GM12875 (cell line): Measurements from ENCODE around the gene LYPD1.

Experiments used
- H3K4me3 ChIP-seq: one replicate; pipeline ENCODE4 v1.5.1; 2011; ENCODE audit warnings: low read depth, low read length, control low read depth
- TF ChIP-seq, protein P1 (sequence below): IDR thresholded peaks from 2 replicates; pipeline ENCODE4 v1.5.1; 2011; ENCODE audit warnings: low read depth, mild to moderate bottlenecking, control low read depth, inconsistent platforms, low read length, moderate library complexity, borderline replicate concordance; ENCODE audit not compliant: insufficient read depth

The LYPD1 gene

GRCh38 chr2:132697556-132698205 is 27.7 kb upstream of the LYPD1 start:
- H3K4me3 ChIP-seq, result no peak overlapping the region
- TF ChIP-seq, protein P1, sequence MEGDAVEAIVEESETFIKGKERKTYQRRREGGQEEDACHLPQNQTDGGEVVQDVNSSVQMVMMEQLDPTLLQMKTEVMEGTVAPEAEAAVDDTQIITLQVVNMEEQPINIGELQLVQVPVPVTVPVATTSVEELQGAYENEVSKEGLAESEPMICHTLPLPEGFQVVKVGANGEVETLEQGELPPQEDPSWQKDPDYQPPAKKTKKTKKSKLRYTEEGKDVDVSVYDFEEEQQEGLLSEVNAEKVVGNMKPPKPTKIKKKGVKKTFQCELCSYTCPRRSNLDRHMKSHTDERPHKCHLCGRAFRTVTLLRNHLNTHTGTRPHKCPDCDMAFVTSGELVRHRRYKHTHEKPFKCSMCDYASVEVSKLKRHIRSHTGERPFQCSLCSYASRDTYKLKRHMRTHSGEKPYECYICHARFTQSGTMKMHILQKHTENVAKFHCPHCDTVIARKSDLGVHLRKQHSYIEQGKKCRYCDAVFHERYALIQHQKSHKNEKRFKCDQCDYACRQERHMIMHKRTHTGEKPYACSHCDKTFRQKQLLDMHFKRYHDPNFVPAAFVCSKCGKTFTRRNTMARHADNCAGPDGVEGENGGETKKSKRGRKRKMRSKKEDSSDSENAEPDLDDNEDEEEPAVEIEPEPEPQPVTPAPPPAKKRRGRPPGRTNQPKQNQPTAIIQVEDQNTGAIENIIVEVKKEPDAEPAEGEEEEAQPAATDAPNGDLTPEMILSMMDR, result no peak

GRCh38 chr2:132692816-132693215 is 22.8 kb upstream of the LYPD1 start:
- TF ChIP-seq, protein P1, result no peak

GRCh38 chr2:132691556-132691955 is 21.6 kb upstream of the LYPD1 start:
- TF ChIP-seq, protein P1, result no peak
- H3K4me3 ChIP-seq, result no peak overlapping the region

More at GRCh38 chr2:132692816-132693215, 22.8 kb upstream of the LYPD1 start:
- H3K4me3 ChIP-seq, result no peak overlapping the region

GRCh38 chr2:132690664-132691303 is 20.8 kb upstream of the LYPD1 start:
- no peak overlapping the region for H3K4me3 ChIP-seq
- TF ChIP-seq, protein P1, result no peak

DNA sequence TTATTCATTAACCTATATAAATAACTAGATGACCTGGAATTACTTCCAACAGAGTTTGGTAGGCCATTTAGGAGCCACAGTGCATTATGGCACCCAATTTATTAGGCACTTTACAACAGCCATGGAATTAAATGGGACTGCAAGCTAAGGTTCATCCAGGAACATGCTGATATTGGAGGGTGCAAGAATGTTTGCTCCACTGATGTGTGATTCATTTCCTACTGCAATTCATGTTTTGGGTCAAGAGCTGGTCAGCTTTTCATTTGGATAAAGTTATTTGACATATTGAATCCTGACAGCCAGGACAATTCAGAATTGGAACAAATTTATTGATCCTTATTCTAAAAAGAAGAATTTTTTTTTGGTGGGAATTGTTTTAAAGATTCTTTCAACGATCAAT is 11.8 kb upstream of the LYPD1 start:
- TF ChIP-seq, protein P1, result no peak
- H3K4me3 ChIP-seq, result no peak overlapping the region

GRCh38 chr2:132680544-132680943 is 10.5 kb upstream of the LYPD1 start:
- H3K4me3 ChIP-seq, result no peak overlapping the region
- TF ChIP-seq, protein P1, result no peak

GRCh38 chr2:132678483-132678882 is 8.5 kb upstream of the LYPD1 start:
- no peak overlapping the region for H3K4me3 ChIP-seq
- TF ChIP-seq, protein P1, result no peak
